ENCODE results near the gene DLGAP1. TPM values are rescaled to one million over a fixed set of nuclear protein-coding genes. Genes with fewer than 3 reads are reported as not detected.
A peak's percentile ranks its signal among the peaks of the same experiment; 100 is the strongest.

DLGAP1 gene
- total and polyA plus RNA-seq, 10 of the 15 experiments (the other 5 are each of a cell fraction or from before 2014, with no cell fraction given), result 0.23 to 27.6 (median 1.9) TPM

DNA sequence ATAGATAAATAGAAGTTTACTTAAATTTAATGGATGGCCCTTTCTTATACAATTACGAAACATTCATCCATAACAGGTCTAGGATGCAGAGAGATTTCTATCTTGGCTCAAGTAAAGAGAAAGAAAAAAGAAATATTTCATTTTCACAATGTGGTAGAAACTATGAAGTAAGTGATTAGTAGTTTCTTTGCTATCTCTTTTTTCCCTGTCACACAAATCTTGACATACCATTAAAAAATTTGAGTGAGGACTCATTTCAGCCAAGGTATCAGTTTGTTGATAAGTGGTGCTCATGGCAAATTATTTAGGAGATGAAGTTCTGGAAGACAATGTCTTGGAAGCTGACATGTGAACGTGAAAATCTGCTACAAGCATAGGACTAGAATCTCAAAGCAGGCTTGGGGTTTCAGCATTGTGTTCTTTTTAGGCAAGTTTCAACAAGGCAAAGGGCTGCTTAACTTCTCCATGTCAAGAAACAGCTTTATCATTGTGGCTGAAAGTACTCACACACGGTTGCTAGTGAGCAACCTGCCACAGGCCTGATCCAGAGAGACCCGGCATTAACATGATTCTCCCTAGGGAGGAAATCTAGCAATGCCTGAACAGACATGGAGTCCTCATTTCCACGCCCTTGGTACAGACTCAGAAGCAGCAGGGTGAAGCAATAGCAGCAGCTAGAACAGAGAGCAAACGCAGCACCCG, 414.6 kb downstream of the DLGAP1 start:
- Histone ChIP-seq H3K27ac (ENCODE audit: control insufficient read depth, insufficient read depth) (no peak overlapping the region), H4K20me1 (ENCODE audit: control insufficient read depth, insufficient read depth) (no peaks in the 10 kb centered on the region), H2AFZ (ENCODE audit: control insufficient read depth, low read depth, low read length) (no peak overlapping the region), H3K9ac (ENCODE audit: control insufficient read depth, insufficient read depth, low read length) (no peak overlapping the region), H3K4me3 (no peak overlapping the region), H3K27me3 (replicated peaks in 1 of 2; ENCODE audit: control insufficient read depth in 2 of 2, insufficient read depth in 2 of 2, low read length in 1 of 2) (no peaks in the 10 kb centered on the region), H3K79me2 (ENCODE audit: control insufficient read depth, insufficient read depth, low read length) (no peaks in the 10 kb centered on the region), H3K4me2 (ENCODE audit: control insufficient read depth, insufficient read depth) (no peak overlapping the region), H3K36me3 (ENCODE audit: control insufficient read depth in 2 of 2, insufficient read depth in 2 of 2, low read length in 1 of 2) (no peaks in the 10 kb centered on the region), H3K4me1 (ENCODE audit: control insufficient read depth, insufficient read depth, low read length) (no peaks in the 10 kb centered on the region), H3K9me3 (replicated peaks; ENCODE audit: control insufficient read depth, insufficient read depth, low read length) (no peaks in the 10 kb centered on the region)
- ATAC-seq, result peak; percentile 89
- in situ Hi-C loops (cut with MboI) (no loop called here), intact Hi-C loops (cut with micrococcal nuclease; ENCODE audit: unreplicated experiment) (no loop called here)
- CTCF ChIA-PET, result interaction anchor here (0.6 to 1.8 kb wide), 8 partner anchors 9 to 1018 kb away, joined by 3 to 9 read pairs (median 4); no protein-coding TSS in a partner anchor
- FAIRE-seq, result no peak
- DNase-seq (ENCODE audit: low read depth, low spot score), result peak; percentile 30
- SMC1A ChIA-PET (ENCODE audit: uncharacterized antibody, unreplicated experiment), result interaction anchor here (0.7 to 1.9 kb wide), 14 partner anchors 9 to 243 kb away, joined by 3 to 8 read pairs (median 4); no protein-coding TSS in a partner anchor
- POLR2A ChIA-PET, result interaction anchor here (0.5 kb wide), 1 partner anchor 320 kb away, joined by 4 read pairs; no protein-coding TSS in a partner anchor
- RAD21 ChIA-PET (ENCODE audit: unreplicated experiment), result interaction anchor here (1.1 to 1.9 kb wide), 8 partner anchors 22 to 599 kb away, joined by 3 to 7 read pairs (median 4); no protein-coding TSS in a partner anchor
- BruUV-seq (replicated peaks), result no TSS peak
- 9% methylated on average over 7 of the region's 7 CpGs for WGBS (ENCODE audit: insufficient coverage, insufficient replicate concordance, low lambda C conversion rate, missing lambda C conversion rate)
- TF ChIP-seq IKZF1 (conservative IDR thresholded peaks at IDR 0.05) (peak; percentile 49; the same call in 1 of the 2 replicates), FOXK2 (IDR thresholded peaks at IDR 0.05) (no peak), LARP7 (IDR thresholded peaks at IDR 0.05) (no peak), ATF7 (IDR thresholded peaks at IDR 0.05; ENCODE audit: low read depth) (peak; percentile 70; the same call in 1 of the 2 replicates), MYC (IDR thresholded peaks at IDR 0.05; ENCODE audit: insufficient read depth, insufficient read length, insufficient replicate concordance, low read length, severe bottlenecking) (no peak), ZBED1 (IDR thresholded peaks at IDR 0.05; ENCODE audit: borderline replicate concordance) (no peak), MTA2 (IDR thresholded peaks at IDR 0.05; ENCODE audit: low read depth) (peak; percentile 71), EP300 (IDR thresholded peaks at IDR 0.05; ENCODE audit: borderline replicate concordance in 1 of 2, control insufficient read depth in 1 of 2, low read depth in 2 of 2, low read length in 2 of 2) (peak in 1 of 2 experiments; percentile 59; a peak in 2 of 4 replicates), RAD21 (IDR thresholded peaks at IDR 0.05; ENCODE audit: insufficient read depth, low read depth, low read length) (no peak), CBFB (IDR thresholded peaks at IDR 0.05; ENCODE audit: low read depth) (no peak), SIN3A (IDR thresholded peaks at IDR 0.05; ENCODE audit: low read depth, low read length) (no peak), SMC3 (IDR thresholded peaks at IDR 0.05; ENCODE audit: borderline replicate concordance, low read length) (no peak), MXI1 (IDR thresholded peaks at IDR 0.05; ENCODE audit: low read depth, low read length) (no peak), BACH1 (IDR thresholded peaks at IDR 0.05; ENCODE audit: borderline replicate concordance) (no peak), BRCA1 (IDR thresholded peaks at IDR 0.05; ENCODE audit: low read depth, low read length) (no peak), MTA3 (IDR thresholded peaks at IDR 0.05; ENCODE audit: borderline replicate concordance, low read length) (no peak)
- TF ChIP-seq, protein P1, sequence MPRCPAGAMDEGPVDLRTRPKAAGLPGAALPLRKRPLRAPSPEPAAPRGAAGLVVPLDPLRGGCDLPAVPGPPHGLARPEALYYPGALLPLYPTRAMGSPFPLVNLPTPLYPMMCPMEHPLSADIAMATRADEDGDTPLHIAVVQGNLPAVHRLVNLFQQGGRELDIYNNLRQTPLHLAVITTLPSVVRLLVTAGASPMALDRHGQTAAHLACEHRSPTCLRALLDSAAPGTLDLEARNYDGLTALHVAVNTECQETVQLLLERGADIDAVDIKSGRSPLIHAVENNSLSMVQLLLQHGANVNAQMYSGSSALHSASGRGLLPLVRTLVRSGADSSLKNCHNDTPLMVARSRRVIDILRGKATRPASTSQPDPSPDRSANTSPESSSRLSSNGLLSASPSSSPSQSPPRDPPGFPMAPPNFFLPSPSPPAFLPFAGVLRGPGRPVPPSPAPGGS (IDR thresholded peaks at IDR 0.05; ENCODE audit: borderline replicate concordance, insufficient read depth, low read depth, low read length, poor library complexity, severe bottlenecking), result no peak
- TF ChIP-seq, protein P2, sequence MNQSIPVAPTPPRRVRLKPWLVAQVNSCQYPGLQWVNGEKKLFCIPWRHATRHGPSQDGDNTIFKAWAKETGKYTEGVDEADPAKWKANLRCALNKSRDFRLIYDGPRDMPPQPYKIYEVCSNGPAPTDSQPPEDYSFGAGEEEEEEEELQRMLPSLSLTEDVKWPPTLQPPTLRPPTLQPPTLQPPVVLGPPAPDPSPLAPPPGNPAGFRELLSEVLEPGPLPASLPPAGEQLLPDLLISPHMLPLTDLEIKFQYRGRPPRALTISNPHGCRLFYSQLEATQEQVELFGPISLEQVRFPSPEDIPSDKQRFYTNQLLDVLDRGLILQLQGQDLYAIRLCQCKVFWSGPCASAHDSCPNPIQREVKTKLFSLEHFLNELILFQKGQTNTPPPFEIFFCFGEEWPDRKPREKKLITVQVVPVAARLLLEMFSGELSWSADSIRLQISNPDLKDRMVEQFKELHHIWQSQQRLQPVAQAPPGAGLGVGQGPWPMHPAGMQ (IDR thresholded peaks at IDR 0.05; ENCODE audit: borderline replicate concordance), result no peak
- TF ChIP-seq, protein P3, sequence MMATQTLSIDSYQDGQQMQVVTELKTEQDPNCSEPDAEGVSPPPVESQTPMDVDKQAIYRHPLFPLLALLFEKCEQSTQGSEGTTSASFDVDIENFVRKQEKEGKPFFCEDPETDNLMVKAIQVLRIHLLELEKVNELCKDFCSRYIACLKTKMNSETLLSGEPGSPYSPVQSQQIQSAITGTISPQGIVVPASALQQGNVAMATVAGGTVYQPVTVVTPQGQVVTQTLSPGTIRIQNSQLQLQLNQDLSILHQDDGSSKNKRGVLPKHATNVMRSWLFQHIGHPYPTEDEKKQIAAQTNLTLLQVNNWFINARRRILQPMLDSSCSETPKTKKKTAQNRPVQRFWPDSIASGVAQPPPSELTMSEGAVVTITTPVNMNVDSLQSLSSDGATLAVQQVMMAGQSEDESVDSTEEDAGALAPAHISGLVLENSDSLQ (IDR thresholded peaks at IDR 0.05), result peak; percentile 49
